Measurements from ENCODE around the gene BICDL1. TPM values are rescaled to one million over a fixed set of nuclear protein-coding genes. Genes with fewer than 3 reads are reported as not detected.

BICDL1 gene
- total RNA-seq, 2 donors from 2014 or later = 6.6 to 9.1 TPM

GRCh38 chr12:120132863-120133385 lies 143.9 kb downstream of the BICDL1 start:
- DNase-seq = no peak
- intact Hi-C loops (cut with DNase I, micrococcal nuclease) = no loop called here
- ATAC-seq = peak; percentile 18

GRCh38 chr12:120134307-120134980 lies 145.4 kb downstream of the BICDL1 start:
- intact Hi-C loops (cut with DNase I, micrococcal nuclease) = no loop called here
- no peak for DNase-seq
- no peak for ATAC-seq

- no peak for ATAC-seq
- intact Hi-C loops (cut with DNase I, micrococcal nuclease) = no loop called here
- DNase-seq = no peak
These were observed 147.2 kb downstream of the BICDL1 start for GRCh38 chr12:120136093-120136770.

- ATAC-seq = no peak
- intact Hi-C loops (cut with DNase I, micrococcal nuclease) = no loop called here
- DNase-seq = no peak
These were observed 148.8 kb downstream of the BICDL1 start for GRCh38 chr12:120137833-120138232.

GRCh38 chr12:120138366-120138765 lies 149.3 kb downstream of the BICDL1 start:
- ATAC-seq (no peak), DNase-seq (no peak)

GRCh38 chr12:120139958-120140357 lies 150.9 kb downstream of the BICDL1 start:
- DNase-seq (no peak), ATAC-seq (no peak)
- intact Hi-C loops (cut with DNase I, micrococcal nuclease) = no loop called here

More at GRCh38 chr12:120138366-120138765, 149.3 kb downstream of the BICDL1 start:
- intact Hi-C loops (cut with DNase I, micrococcal nuclease) = no loop called here

- ATAC-seq (no peak), DNase-seq (no peak)
- intact Hi-C loops (cut with DNase I, micrococcal nuclease) = no loop called here
These were observed 151.6 kb downstream of the BICDL1 start for GRCh38 chr12:120140603-120141002.

- intact Hi-C loops (cut with DNase I, micrococcal nuclease) = no loop called here
- DNase-seq (no peak), ATAC-seq (no peak)
These were observed 152.3 kb downstream of the BICDL1 start for GRCh38 chr12:120141336-120141735.

- intact Hi-C loops (cut with DNase I, micrococcal nuclease) = no loop called here
- DNase-seq = no peak
These were observed 153.3 kb downstream of the BICDL1 start for GRCh38 chr12:120142231-120142877.

More at GRCh38 chr12:120142231-120142877, 153.3 kb downstream of the BICDL1 start:
- no peak for ATAC-seq

Other genes starting within 250 kb of the BICDL1 start
- gene CIT, start 111.9 kb upstream of the BICDL1 start, total RNA-seq = 10 to 100 TPM in 1 of 2 donors, 1 to 10 TPM in 1; 5.0 to 15.9 TPM
- gene RAB35, start 127.5 kb downstream of the BICDL1 start, total RNA-seq = 10 to 100 TPM; 47.8 to 52.7 TPM
- gene GCN1, start 205.5 kb downstream of the BICDL1 start, total RNA-seq = 10 to 100 TPM; 61.3 to 78.8 TPM
- gene RPLP0, start 211.9 kb downstream of the BICDL1 start, total RNA-seq = 1,000 to 10,000 TPM; 1,414 to 1,580 TPM

Measured in left colon (tissue), 2 donors.